HEK293 (cell line): ENCODE results near the gene TTBK1.

Experiments
- GFI1B ChIP-seq: fragments of 450-650 bp; formaldehyde crosslinking; IDR thresholded peaks from 2 replicates; pipeline ENCODE4 v1.5.1; 2016; ENCODE audit warnings: missing biosample characterization, missing genetic modification characterization
- KLF10 ChIP-seq: fragments of 450-650 bp; IDR thresholded peaks from 2 replicates; pipeline ENCODE4 v1.5.1; 2018; ENCODE audit warnings: missing biosample characterization, mild to moderate bottlenecking, missing genetic modification characterization
- SCRT2 ChIP-seq: fragments of 450-650 bp; formaldehyde crosslinking; IDR thresholded peaks from 2 replicates; pipeline ENCODE4 v1.5.1; 2016; ENCODE audit warnings: missing biosample characterization, missing genetic modification characterization
- ZBTB17 ChIP-seq: fragments of 450-650 bp; formaldehyde crosslinking; IDR thresholded peaks from 2 replicates; pipeline ENCODE4 v1.5.1; 2016; ENCODE audit warnings: missing biosample characterization, missing genetic modification characterization
- ZNF132 ChIP-seq: fragments of 450-650 bp; formaldehyde crosslinking; IDR thresholded peaks from 2 replicates; pipeline ENCODE4 v1.5.1; 2017; ENCODE audit warnings: missing biosample characterization, missing genetic modification characterization, borderline replicate concordance
- ZNF341 ChIP-seq: fragments of 450-650 bp; formaldehyde crosslinking; IDR thresholded peaks from 2 replicates; pipeline ENCODE4; 2016; ENCODE audit warnings: low read depth, missing biosample characterization, missing genetic modification characterization
- ZNF529 ChIP-seq: fragments of 450-650 bp; formaldehyde crosslinking; IDR thresholded peaks from 2 replicates; pipeline ENCODE4 v1.5.1; 2017; ENCODE audit warnings: missing genetic modification characterization, missing biosample characterization; ENCODE audit not compliant: insufficient replicate concordance
- ZNF561 ChIP-seq: fragments of 450-650 bp; IDR thresholded peaks from 2 replicates; pipeline ENCODE4 v1.5.1; 2018; ENCODE audit warnings: missing biosample characterization, missing genetic modification characterization, borderline replicate concordance
- ZNF585B ChIP-seq: fragments of 450-650 bp; formaldehyde crosslinking; IDR thresholded peaks from 2 replicates; pipeline ENCODE4 v1.5.1; 2016; ENCODE audit warnings: missing biosample characterization, missing genetic modification characterization
- ZNF76 ChIP-seq: fragments of 450-650 bp; formaldehyde crosslinking; IDR thresholded peaks from 2 replicates; pipeline ENCODE4; 2016; ENCODE audit warnings: low read depth, missing biosample characterization, missing genetic modification characterization, borderline replicate concordance
- TF ChIP-seq, protein P1 (sequence below): fragments of 450-650 bp; formaldehyde crosslinking; IDR thresholded peaks from 2 replicates; pipeline ENCODE4 v1.5.1; 2016; ENCODE audit warnings: missing biosample characterization, missing genetic modification characterization, low read depth
- TF ChIP-seq, protein P2 (sequence below): sonication (generic); formaldehyde crosslinking; IDR thresholded peaks from 2 replicates; pipeline ENCODE4 v1.8.1; 2022; ENCODE audit warnings: mild to moderate bottlenecking, moderate library complexity, missing genetic modification reagents
- TF ChIP-seq, protein P3 (sequence below): fragments of 450-650 bp; formaldehyde crosslinking; IDR thresholded peaks from 2 replicates; pipeline ENCODE4 v1.5.1; 2016; ENCODE audit warnings: missing biosample characterization, missing genetic modification characterization
- TF ChIP-seq, protein P4 (sequence below): fragments of 450-650 bp; formaldehyde crosslinking; IDR thresholded peaks from 2 replicates; pipeline ENCODE4 v1.5.1; 2016; ENCODE audit warnings: missing biosample characterization, missing genetic modification characterization
- TF ChIP-seq, protein P5 (sequence below): fragments of 450-650 bp; formaldehyde crosslinking; IDR thresholded peaks from 2 replicates; pipeline ENCODE4 v1.5.1; 2016; ENCODE audit warnings: missing biosample characterization, missing genetic modification characterization, low read depth
- TF ChIP-seq, protein P6 (sequence below): fragments of 450-650 bp; formaldehyde crosslinking; IDR thresholded peaks from 2 replicates; pipeline ENCODE4 v1.5.1; 2016; ENCODE audit warnings: missing biosample characterization, missing genetic modification characterization
- TF ChIP-seq, protein P7 (sequence below): fragments of 450-650 bp; formaldehyde crosslinking; conservative IDR thresholded peaks from 2 replicates; pipeline ENCODE4 v1.5.1; 2016; ENCODE audit warnings: low read depth, missing biosample characterization, missing genetic modification characterization
- TF ChIP-seq, protein P8 (sequence below): fragments of 450-650 bp; formaldehyde crosslinking; IDR thresholded peaks from 2 replicates; pipeline ENCODE4 v1.5.1; 2016; ENCODE audit warnings: missing biosample characterization, missing genetic modification characterization

Gene TTBK1

DNA sequence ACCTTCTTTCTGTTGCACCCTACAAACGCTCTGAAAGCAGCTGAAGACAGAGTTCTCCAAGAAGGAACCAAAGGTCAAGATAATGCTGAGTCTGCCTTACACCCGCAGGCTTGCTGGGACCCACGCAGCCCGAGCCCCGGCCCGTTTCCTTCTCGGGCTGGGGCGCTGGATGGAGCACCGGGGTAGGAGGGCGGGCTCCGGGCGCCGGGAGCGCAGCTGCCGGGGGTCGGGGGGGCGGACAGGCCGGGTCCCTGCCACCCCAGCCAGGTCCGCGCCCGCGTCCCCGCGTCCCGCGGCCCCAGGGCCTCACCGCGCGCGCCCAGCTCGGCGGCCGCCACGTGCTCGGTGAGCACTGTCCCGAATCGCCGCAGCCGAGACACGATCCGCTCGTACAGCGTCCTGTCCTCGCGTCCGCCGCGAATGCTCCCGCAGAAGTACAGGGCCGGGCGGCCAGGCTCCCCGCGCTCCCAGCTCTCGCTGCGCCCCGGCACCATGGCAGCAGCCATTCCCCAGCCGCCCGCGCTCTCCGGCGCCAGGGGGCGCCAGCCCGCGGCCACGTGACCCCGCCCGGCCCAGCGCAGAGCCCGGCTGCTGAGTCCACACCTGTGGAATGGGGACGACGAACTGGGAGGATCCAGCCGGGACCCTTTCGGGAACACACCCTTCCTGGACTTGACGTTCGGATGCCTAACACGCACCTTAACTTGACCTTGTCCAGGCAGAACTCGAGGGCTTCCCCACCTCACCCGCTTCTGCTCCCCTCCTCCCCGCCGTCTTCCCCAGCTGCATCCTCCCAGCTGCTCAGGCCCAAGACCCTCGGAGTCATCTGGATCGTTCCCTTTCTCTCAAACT, 14.1 kb upstream of the TTBK1 start, which contains the start of gene DNPH1 (continued):
- TF ChIP-seq, protein P1, sequence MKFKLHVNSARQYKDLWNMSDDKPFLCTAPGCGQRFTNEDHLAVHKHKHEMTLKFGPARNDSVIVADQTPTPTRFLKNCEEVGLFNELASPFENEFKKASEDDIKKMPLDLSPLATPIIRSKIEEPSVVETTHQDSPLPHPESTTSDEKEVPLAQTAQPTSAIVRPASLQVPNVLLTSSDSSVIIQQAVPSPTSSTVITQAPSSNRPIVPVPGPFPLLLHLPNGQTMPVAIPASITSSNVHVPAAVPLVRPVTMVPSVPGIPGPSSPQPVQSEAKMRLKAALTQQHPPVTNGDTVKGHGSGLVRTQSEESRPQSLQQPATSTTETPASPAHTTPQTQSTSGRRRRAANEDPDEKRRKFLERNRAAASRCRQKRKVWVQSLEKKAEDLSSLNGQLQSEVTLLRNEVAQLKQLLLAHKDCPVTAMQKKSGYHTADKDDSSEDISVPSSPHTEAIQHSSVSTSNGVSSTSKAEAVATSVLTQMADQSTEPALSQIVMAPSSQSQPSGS (tag by site-specific recombination), result no peak
- no peak for TF ChIP-seq ZNF529 (tag by site-specific recombination)
- no peak for TF ChIP-seq ZNF132
- TF ChIP-seq, protein P2, sequence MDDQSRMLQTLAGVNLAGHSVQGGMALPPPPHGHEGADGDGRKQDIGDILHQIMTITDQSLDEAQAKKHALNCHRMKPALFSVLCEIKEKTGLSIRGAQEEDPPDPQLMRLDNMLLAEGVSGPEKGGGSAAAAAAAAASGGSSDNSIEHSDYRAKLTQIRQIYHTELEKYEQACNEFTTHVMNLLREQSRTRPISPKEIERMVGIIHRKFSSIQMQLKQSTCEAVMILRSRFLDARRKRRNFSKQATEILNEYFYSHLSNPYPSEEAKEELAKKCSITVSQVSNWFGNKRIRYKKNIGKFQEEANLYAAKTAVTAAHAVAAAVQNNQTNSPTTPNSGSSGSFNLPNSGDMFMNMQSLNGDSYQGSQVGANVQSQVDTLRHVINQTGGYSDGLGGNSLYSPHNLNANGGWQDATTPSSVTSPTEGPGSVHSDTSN (CRISPR knock-in tag), result peak; percentile 66; the same call in 1 of the 2 replicates
- TF ChIP-seq ZNF341, result no peak
- TF ChIP-seq, protein P3, sequence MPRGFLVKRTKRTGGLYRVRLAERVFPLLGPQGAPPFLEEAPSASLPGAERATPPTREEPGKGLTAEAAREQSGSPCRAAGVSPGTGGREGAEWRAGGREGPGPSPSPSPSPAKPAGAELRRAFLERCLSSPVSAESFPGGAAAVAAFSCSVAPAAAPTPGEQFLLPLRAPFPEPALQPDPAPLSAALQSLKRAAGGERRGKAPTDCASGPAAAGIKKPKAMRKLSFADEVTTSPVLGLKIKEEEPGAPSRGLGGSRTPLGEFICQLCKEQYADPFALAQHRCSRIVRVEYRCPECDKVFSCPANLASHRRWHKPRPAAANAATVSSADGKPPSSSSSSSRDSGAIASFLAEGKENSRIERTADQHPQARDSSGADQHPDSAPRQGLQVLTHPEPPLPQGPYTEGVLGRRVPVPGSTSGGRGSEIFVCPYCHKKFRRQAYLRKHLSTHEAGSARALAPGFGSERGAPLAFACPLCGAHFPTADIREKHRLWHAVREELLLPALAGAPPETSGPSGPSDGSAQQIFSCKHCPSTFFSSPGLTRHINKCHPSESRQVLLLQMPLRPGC (tag by site-specific recombination), result no peak; the same call in 1 of the 2 replicates
- TF ChIP-seq GFI1B, result no peak
- TF ChIP-seq, protein P4, sequence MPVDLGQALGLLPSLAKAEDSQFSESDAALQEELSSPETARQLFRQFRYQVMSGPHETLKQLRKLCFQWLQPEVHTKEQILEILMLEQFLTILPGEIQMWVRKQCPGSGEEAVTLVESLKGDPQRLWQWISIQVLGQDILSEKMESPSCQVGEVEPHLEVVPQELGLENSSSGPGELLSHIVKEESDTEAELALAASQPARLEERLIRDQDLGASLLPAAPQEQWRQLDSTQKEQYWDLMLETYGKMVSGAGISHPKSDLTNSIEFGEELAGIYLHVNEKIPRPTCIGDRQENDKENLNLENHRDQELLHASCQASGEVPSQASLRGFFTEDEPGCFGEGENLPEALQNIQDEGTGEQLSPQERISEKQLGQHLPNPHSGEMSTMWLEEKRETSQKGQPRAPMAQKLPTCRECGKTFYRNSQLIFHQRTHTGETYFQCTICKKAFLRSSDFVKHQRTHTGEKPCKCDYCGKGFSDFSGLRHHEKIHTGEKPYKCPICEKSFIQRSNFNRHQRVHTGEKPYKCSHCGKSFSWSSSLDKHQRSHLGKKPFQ (tag by site-specific recombination), result no peak
- no peak for TF ChIP-seq ZNF585B (tag by site-specific recombination)
- TF ChIP-seq, protein P5, sequence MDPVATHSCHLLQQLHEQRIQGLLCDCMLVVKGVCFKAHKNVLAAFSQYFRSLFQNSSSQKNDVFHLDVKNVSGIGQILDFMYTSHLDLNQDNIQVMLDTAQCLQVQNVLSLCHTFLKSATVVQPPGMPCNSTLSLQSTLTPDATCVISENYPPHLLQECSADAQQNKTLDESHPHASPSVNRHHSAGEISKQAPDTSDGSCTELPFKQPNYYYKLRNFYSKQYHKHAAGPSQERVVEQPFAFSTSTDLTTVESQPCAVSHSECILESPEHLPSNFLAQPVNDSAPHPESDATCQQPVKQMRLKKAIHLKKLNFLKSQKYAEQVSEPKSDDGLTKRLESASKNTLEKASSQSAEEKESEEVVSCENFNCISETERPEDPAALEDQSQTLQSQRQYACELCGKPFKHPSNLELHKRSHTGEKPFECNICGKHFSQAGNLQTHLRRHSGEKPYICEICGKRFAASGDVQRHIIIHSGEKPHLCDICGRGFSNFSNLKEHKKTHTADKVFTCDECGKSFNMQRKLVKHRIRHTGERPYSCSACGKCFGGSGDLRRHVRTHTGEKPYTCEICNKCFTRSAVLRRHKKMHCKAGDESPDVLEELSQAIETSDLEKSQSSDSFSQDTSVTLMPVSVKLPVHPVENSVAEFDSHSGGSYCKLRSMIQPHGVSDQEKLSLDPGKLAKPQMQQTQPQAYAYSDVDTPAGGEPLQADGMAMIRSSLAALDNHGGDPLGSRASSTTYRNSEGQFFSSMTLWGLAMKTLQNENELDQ, result no peak
- peak; percentile 90; the same call in 1 of the 2 replicates for TF ChIP-seq ZNF561 (tag by site-specific recombination)
- peak; percentile 46 for TF ChIP-seq ZBTB17 (tag by site-specific recombination)
- TF ChIP-seq, protein P6, sequence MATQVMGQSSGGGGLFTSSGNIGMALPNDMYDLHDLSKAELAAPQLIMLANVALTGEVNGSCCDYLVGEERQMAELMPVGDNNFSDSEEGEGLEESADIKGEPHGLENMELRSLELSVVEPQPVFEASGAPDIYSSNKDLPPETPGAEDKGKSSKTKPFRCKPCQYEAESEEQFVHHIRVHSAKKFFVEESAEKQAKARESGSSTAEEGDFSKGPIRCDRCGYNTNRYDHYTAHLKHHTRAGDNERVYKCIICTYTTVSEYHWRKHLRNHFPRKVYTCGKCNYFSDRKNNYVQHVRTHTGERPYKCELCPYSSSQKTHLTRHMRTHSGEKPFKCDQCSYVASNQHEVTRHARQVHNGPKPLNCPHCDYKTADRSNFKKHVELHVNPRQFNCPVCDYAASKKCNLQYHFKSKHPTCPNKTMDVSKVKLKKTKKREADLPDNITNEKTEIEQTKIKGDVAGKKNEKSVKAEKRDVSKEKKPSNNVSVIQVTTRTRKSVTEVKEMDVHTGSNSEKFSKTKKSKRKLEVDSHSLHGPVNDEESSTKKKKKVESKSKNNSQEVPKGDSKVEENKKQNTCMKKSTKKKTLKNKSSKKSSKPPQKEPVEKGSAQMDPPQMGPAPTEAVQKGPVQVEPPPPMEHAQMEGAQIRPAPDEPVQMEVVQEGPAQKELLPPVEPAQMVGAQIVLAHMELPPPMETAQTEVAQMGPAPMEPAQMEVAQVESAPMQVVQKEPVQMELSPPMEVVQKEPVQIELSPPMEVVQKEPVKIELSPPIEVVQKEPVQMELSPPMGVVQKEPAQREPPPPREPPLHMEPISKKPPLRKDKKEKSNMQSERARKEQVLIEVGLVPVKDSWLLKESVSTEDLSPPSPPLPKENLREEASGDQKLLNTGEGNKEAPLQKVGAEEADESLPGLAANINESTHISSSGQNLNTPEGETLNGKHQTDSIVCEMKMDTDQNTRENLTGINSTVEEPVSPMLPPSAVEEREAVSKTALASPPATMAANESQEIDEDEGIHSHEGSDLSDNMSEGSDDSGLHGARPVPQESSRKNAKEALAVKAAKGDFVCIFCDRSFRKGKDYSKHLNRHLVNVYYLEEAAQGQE (tag by site-specific recombination), result no peak
- TF ChIP-seq, protein P7, sequence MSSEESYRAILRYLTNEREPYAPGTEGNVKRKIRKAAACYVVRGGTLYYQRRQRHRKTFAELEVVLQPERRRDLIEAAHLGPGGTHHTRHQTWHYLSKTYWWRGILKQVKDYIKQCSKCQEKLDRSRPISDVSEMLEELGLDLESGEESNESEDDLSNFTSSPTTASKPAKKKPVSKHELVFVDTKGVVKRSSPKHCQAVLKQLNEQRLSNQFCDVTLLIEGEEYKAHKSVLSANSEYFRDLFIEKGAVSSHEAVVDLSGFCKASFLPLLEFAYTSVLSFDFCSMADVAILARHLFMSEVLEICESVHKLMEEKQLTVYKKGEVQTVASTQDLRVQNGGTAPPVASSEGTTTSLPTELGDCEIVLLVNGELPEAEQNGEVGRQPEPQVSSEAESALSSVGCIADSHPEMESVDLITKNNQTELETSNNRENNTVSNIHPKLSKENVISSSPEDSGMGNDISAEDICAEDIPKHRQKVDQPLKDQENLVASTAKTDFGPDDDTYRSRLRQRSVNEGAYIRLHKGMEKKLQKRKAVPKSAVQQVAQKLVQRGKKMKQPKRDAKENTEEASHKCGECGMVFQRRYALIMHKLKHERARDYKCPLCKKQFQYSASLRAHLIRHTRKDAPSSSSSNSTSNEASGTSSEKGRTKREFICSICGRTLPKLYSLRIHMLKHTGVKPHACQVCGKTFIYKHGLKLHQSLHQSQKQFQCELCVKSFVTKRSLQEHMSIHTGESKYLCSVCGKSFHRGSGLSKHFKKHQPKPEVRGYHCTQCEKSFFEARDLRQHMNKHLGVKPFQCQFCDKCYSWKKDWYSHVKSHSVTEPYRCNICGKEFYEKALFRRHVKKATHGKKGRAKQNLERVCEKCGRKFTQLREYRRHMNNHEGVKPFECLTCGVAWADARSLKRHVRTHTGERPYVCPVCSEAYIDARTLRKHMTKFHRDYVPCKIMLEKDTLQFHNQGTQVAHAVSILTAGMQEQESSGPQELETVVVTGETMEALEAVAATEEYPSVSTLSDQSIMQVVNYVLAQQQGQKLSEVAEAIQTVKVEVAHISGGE (tag by site-specific recombination), result peak; percentile 94
- TF ChIP-seq KLF10 (tag by site-specific recombination), result peak; percentile 66; the same call in 1 of the 2 replicates
- peak; percentile 48; the same call in 1 of the 2 replicates for TF ChIP-seq ZNF76 (tag by site-specific recombination)
- TF ChIP-seq, protein P8, sequence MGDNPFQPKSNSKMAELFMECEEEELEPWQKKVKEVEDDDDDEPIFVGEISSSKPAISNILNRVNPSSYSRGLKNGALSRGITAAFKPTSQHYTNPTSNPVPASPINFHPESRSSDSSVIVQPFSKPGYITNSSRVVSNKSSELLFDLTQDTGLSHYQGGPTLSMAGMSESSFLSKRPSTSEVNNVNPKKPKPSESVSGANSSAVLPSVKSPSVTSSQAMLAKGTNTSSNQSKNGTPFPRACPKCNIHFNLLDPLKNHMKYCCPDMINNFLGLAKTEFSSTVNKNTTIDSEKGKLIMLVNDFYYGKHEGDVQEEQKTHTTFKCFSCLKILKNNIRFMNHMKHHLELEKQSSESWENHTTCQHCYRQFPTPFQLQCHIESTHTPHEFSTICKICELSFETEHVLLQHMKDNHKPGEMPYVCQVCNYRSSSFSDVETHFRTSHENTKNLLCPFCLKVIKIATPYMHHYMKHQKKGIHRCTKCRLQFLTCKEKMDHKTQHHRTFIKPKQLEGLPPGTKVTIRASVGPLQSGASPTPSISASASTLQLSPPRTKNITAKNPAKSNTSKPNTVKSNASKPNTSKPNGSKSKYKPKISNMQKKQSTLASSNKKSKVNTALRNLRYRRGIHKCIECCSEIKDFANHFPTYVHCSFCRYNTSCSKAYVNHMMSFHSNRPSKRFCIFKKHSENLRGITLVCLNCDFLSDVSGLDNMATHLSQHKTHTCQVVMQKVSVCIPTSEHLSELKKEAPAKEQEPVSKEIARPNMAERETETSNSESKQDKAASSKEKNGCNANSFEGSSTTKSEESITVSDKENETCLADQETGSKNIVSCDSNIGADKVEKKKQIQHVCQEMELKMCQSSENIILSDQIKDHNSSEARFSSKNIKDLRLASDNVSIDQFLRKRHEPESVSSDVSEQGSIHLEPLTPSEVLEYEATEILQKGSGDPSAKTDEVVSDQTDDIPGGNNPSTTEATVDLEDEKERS (tag by site-specific recombination), result no peak
- TF ChIP-seq SCRT2 (tag by site-specific recombination), result peak; percentile 100
